Bronchial epithelial cell (primary cell): ENCODE results near the gene CALHM3. TPM values are rescaled to one million over a fixed set of nuclear protein-coding genes. Genes with fewer than 3 reads are reported as not detected.
A peak's percentile ranks its signal among the peaks of the same experiment; 100 is the strongest.

ENCODE experiments used
- DNase-seq: peaks from one replicate; pipeline ENCODE4 v3.0.0-alpha.2; 2010; ENCODE audit warnings: low read depth
- FAIRE-seq: peaks from 2 replicates; lab custom pipeline; 2011; peaks lifted over from hg19 to GRCh38; lab: Jason Lieb, UNC
- H3K27me3 ChIP-seq: 2 replicates; pipeline ENCODE4 v1.5.1; 2011; ENCODE audit warnings: low read length; ENCODE audit not compliant: control insufficient read depth, insufficient read depth
- H3K36me3 ChIP-seq: 2 replicates; pipeline ENCODE4 v1.5.1; 2011; ENCODE audit warnings: low read length; ENCODE audit not compliant: control insufficient read depth, insufficient read depth
- H3K4me3 ChIP-seq: 2 replicates; pipeline ENCODE4 v1.5.1; 2011; ENCODE audit warnings: mild to moderate bottlenecking, low read depth, low read length, control low read depth
- CTCF ChIP-seq: IDR thresholded peaks from 2 replicates; pipeline ENCODE4 v1.5.1; 2011; ENCODE audit warnings: mild to moderate bottlenecking, moderate library complexity, low read length, control low read depth, inconsistent platforms; ENCODE audit not compliant: insufficient read depth, severe bottlenecking
- total RNA-seq: library from RNA; depleted of rRNA; stranded (reverse); fragments of >200 nt; gene quantifications from 2 replicates; pipeline ENCODE4 v1.2.1, GENCODE V29; 2014

CALHM3 gene
- total RNA-seq, 1 donor from 2014 or later, result not detected

- no peaks in the 10 kb centered on the region for H3K27me3 ChIP-seq
- FAIRE-seq (no peak), DNase-seq (no peak)
- no peak for TF ChIP-seq CTCF
- H3K4me3 ChIP-seq, result no peak overlapping the region
- H3K36me3 ChIP-seq, result peaks cover 21% of the 10 kb centered on the region
Observed at GRCh38 chr10:103447187-103447586, 31.9 kb downstream of the CALHM3 start.

- Histone ChIP-seq H3K4me3 (no peak overlapping the region), H3K36me3 (peaks cover 28% of the 10 kb centered on the region), H3K27me3 (no peaks in the 10 kb centered on the region)
- DNase-seq (peak; percentile 8), FAIRE-seq (no peak)
- TF ChIP-seq CTCF, result no peak
Observed at GRCh38 chr10:103445767-103446567, 33.1 kb downstream of the CALHM3 start.

- FAIRE-seq, result no peak
- TF ChIP-seq CTCF, result no peak
Observed at GRCh38 chr10:103445366-103445765, 33.7 kb downstream of the CALHM3 start.

GRCh38 chr10:103444478-103444877 lies 34.6 kb downstream of the CALHM3 start:
- Histone ChIP-seq H3K4me3 (no peak overlapping the region), H3K27me3 (no peaks in the 10 kb centered on the region), H3K36me3 (peaks cover 40% of the 10 kb centered on the region)
- no peak for FAIRE-seq
- TF ChIP-seq CTCF, result no peak
- no peak for DNase-seq

More at GRCh38 chr10:103445366-103445765, 33.7 kb downstream of the CALHM3 start:
- Histone ChIP-seq H3K4me3 (no peak overlapping the region), H3K27me3 (no peaks in the 10 kb centered on the region), H3K36me3 (peaks cover 33% of the 10 kb centered on the region)
- no peak for DNase-seq

GRCh38 chr10:103443475-103444185 lies 35.4 kb downstream of the CALHM3 start:
- H3K36me3 ChIP-seq, result peaks cover 41% of the 10 kb centered on the region
- FAIRE-seq, result peak; percentile 82
- no peak for TF ChIP-seq CTCF

More at GRCh38 chr10:103443475-103444185, 35.4 kb downstream of the CALHM3 start:
- no peak overlapping the region for H3K4me3 ChIP-seq
- no peak for DNase-seq
- no peaks in the 10 kb centered on the region for H3K27me3 ChIP-seq
